Nephron (organoid): ENCODE data around the gene CELF2.

Experiments used
- H3K27ac Mint-ChIP-seq, 3 experiments: 2 replicates each; pipeline ENCODE4 v1.8.0; 2020; ENCODE audit warnings: mixed read lengths in 3 of 3, mild to moderate bottlenecking in 2 of 3, moderate library complexity in 1 of 3
- H3K27me3 Mint-ChIP-seq: 2 replicates; pipeline ENCODE4 v1.8.0; 2021; ENCODE audit warnings: low read depth, mild to moderate bottlenecking, moderate library complexity, mixed read lengths
- H3K36me3 Mint-ChIP-seq: 2 replicates; pipeline ENCODE4 v1.8.0; 2020; ENCODE audit warnings: low read depth, mixed read lengths
- H3K4me1 Mint-ChIP-seq: 2 replicates; pipeline ENCODE4 v1.8.0; 2020; ENCODE audit warnings: mixed read lengths
- H3K4me3 Mint-ChIP-seq, 3 experiments: 2 replicates each; pipeline ENCODE4 v1.8.0; 2020; ENCODE audit warnings: mild to moderate bottlenecking in 3 of 3, mixed read lengths in 3 of 3, moderate library complexity in 2 of 3
- H3K9me3 Mint-ChIP-seq: 2 replicates; pipeline ENCODE4 v1.8.0; 2020; ENCODE audit warnings: mixed read lengths
- TF ChIP-seq, protein P1 (sequence below), 3 experiments: fragments of 200-600 bp; sonication (generic); IDR thresholded peaks; one replicate each; pipeline ENCODE4 v1.5.0; 2021; ENCODE audit warnings: antibody characterized with exemption in 3 of 3; ENCODE audit not compliant: unreplicated experiment in 3 of 3

Gene CELF2

DNA sequence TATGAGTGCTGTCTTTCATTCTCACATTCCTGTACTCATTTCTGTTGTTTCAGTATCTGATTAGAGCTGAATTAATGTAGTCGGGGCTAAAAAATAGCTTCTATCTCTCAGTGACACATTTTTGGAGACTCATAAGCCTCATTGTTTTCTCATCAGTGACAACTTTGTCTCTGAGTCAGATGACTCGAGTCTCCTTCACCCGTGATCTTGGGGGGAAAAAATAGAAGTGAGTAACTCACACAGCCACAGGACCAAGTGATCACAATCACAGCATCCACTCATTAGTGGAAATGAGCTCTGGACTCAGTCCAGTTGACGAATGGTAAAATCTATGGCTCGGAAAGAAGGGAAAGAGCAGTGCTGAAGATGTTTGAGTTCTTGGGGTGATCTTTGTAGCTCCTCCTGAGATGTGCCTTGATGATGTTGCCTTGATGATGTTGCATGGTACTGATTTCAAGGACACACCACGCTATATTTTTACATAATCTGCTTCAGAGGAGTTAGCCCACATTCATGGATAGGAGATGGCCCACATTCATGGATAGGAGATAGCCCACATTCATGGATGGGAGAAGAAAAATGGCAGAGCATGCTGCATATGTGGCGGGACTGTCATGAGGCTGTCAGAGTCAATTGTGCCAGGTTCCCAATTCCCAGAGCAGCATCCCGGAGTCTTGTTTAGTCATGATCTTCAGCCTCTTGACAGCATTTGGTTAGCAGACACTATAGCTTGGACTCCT, 214.7 kb downstream of the CELF2 start:
- TF ChIP-seq, protein P1, sequence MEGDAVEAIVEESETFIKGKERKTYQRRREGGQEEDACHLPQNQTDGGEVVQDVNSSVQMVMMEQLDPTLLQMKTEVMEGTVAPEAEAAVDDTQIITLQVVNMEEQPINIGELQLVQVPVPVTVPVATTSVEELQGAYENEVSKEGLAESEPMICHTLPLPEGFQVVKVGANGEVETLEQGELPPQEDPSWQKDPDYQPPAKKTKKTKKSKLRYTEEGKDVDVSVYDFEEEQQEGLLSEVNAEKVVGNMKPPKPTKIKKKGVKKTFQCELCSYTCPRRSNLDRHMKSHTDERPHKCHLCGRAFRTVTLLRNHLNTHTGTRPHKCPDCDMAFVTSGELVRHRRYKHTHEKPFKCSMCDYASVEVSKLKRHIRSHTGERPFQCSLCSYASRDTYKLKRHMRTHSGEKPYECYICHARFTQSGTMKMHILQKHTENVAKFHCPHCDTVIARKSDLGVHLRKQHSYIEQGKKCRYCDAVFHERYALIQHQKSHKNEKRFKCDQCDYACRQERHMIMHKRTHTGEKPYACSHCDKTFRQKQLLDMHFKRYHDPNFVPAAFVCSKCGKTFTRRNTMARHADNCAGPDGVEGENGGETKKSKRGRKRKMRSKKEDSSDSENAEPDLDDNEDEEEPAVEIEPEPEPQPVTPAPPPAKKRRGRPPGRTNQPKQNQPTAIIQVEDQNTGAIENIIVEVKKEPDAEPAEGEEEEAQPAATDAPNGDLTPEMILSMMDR (IDR thresholded peaks at IDR 0.05; ENCODE audit: unreplicated experiment in 3 of 3) = no peak
- Mint-ChIP-seq H3K27ac (no peak overlapping the region), H3K36me3 (no peaks in the 10 kb centered on the region), H3K4me3 (no peak overlapping the region), H3K9me3 (no peaks in the 10 kb centered on the region), H3K27me3 (no peaks in the 10 kb centered on the region), H3K4me1 (peaks cover 56% of the 10 kb centered on the region)

DNA sequence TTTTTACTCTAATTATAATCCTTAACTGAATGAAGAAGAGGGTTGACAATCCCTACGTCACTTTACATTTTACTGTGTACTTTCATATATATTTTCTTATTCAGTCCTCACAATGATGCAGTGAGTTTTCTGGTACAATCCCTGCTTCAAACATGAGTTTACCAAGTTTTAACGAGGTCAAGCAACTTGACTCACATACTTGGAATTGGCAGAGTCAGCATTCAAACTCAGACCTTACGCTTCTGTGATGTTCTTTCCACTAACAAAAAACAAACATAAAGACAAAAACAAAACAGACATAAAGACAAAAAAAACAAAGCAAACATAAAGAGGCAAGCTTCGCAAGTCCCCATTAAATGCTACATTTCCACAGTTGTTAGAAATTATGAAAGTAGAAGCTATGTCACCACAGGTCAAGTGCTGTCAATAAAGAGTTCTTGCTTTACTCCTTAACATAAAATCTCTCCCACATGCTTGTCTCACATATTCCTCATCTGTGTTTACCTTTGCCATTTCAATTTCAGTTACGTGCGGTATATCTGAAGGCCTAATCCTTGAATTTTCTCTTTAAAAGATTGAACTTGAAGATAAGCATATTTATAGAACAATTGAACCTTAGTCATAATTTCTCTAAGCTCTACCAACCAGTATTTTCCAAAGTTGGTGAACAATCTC, 217.3 kb downstream of the CELF2 start:
- H3K36me3 Mint-ChIP-seq = no peaks in the 10 kb centered on the region
- TF ChIP-seq, protein P1 (IDR thresholded peaks at IDR 0.05; ENCODE audit: unreplicated experiment in 3 of 3) = no peak
- H3K4me3 Mint-ChIP-seq = no peak overlapping the region
- no peaks in the 10 kb centered on the region for H3K9me3 Mint-ChIP-seq
- H3K27ac Mint-ChIP-seq = peak overlapping the region; percentile 0 to 64 (median 2)
- peaks cover 49% of the 10 kb centered on the region for H3K4me1 Mint-ChIP-seq
- H3K27me3 Mint-ChIP-seq = no peaks in the 10 kb centered on the region

DNA sequence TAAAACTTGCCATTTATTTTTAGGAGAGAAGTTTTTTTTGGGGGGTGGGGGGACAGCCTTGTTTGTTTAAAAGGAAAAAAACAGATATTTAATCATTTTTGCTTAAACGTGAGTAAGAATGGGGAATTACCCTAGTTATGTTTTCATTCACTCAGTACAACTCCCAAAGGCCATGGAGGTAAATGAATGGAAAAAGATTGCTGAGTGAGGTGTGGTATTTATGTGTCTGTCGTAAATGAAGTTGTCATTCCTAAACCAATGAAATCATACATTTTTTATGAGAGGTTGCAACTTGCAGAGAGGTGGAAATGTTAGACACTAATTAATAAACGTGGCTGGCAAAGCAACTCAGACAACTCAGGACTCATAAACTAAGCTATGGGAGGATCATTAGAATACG, 218.1 kb downstream of the CELF2 start:
- Mint-ChIP-seq H3K4me1 (peaks cover 51% of the 10 kb centered on the region), H3K9me3 (no peaks in the 10 kb centered on the region), H3K4me3 (no peak overlapping the region), H3K27ac (peak overlapping the region in 1 of 3 experiments; percentile 64), H3K27me3 (no peaks in the 10 kb centered on the region), H3K36me3 (no peaks in the 10 kb centered on the region)
- TF ChIP-seq, protein P1 (IDR thresholded peaks at IDR 0.05; ENCODE audit: unreplicated experiment in 3 of 3) = no peak

DNA sequence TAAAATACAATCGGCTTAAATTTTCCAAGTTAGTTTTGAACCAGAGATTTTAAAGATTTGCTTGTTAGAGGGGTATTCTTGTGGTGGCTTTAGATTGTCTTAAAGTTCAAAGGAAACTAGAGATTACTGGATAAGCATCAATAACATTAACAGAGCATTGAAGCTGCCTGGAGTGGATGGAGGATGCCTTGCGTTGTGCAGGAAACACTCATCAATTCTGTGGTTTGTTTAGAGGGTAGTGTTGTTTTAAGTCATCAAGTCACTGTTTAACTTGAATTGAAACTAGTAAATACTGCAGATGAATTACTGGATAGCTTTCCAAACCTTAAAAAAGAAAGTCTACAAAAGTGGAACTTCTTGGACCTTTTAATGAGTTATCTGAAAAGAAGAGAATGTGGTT, 218.6 kb downstream of the CELF2 start:
- Mint-ChIP-seq H3K9me3 (no peaks in the 10 kb centered on the region), H3K4me3 (no peak overlapping the region), H3K36me3 (no peaks in the 10 kb centered on the region), H3K4me1 (peaks cover 47% of the 10 kb centered on the region), H3K27ac (peak overlapping the region in 1 of 3 experiments; percentile 64), H3K27me3 (no peaks in the 10 kb centered on the region)
- TF ChIP-seq, protein P1 (IDR thresholded peaks at IDR 0.05; ENCODE audit: unreplicated experiment in 3 of 3) = no peak

DNA sequence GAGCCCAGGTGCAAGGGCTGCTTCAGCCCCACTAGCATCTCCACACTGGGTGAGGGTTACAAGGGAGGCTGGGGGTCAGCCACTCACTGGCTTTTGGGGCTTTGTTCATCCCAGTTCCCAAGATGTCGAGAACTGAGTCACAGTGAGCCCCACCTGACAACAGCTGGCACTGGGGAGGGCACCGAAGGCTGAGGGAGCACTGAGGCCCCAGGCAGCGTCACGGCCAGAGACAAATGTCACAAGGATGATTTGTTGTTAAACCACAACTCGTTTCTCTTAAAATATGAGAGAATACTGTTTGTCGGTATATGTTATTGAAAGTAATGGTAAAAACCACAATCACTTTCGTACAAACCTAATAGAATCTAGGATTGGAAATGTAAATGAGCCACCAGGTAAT, 219.9 kb downstream of the CELF2 start:
- peaks cover 52% of the 10 kb centered on the region for H3K4me1 Mint-ChIP-seq
- no peak overlapping the region for H3K4me3 Mint-ChIP-seq
- TF ChIP-seq, protein P1 (IDR thresholded peaks at IDR 0.05; ENCODE audit: unreplicated experiment in 3 of 3) = no peak
- H3K27me3 Mint-ChIP-seq = no peaks in the 10 kb centered on the region
- no peaks in the 10 kb centered on the region for H3K9me3 Mint-ChIP-seq
- no peak overlapping the region for H3K27ac Mint-ChIP-seq
- no peaks in the 10 kb centered on the region for H3K36me3 Mint-ChIP-seq
